Measurements from ENCODE around the gene RBM24.

- TF ChIP-seq GATA3 (IDR thresholded peaks at IDR 0.05; ENCODE audit: low read depth, low read length) = no peak
- no peak for TF ChIP-seq GATA2 (IDR thresholded peaks at IDR 0.05; ENCODE audit: low read depth, low read length)
Observed at GRCh38 chr6:17343215-17343614, 62.1 kb downstream of the RBM24 start.
